ENCODE results near the gene PCDHA12. TPM values are rescaled to one million over a fixed set of nuclear protein-coding genes. Genes with fewer than 3 reads are reported as not detected.

Gene PCDHA12
- total RNA-seq: not detected in 2 replicates

GRCh38 chr5:140875085-140876065 is at the start of gene PCDHA12:
Gene PCDHA12, plus strand, starts transcription at chr5:140875308. Its CDS starts 165 bp downstream, at chr5:140875473.

GRCh38 chr5:140827704-140828361 is 47.3 kb upstream of the PCDHA12 start, which contains the start of gene PCDHA6:
Gene PCDHA6, plus strand, starts transcription at chr5:140827960. Its CDS starts 132 bp downstream, at chr5:140828092.

DNA sequence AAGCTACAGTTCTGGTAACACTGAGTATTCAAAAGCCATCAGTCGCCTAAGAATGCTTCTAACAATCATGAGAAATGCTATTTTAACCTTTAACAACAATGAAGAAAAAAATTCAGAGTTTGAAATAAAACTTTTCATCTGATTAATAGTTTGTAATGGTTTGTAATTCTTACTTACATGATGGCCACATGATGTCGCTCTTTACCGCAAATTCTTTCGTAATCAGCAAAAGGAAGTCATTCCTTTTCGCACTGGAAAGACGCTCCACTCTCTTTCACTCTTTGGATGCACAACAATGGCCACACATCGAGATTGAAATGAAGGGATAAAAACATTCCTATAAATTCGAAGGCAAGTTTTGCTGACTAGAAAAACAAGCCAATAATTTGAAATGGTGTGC is 41.1 kb upstream of the PCDHA12 start, which contains the start of gene PCDHA7:
PCDHA7 (plus strand) TSS at position 277 of the 400 bp plus-strand sequence; CDS start at position 392, 115 bp downstream.

DNA sequence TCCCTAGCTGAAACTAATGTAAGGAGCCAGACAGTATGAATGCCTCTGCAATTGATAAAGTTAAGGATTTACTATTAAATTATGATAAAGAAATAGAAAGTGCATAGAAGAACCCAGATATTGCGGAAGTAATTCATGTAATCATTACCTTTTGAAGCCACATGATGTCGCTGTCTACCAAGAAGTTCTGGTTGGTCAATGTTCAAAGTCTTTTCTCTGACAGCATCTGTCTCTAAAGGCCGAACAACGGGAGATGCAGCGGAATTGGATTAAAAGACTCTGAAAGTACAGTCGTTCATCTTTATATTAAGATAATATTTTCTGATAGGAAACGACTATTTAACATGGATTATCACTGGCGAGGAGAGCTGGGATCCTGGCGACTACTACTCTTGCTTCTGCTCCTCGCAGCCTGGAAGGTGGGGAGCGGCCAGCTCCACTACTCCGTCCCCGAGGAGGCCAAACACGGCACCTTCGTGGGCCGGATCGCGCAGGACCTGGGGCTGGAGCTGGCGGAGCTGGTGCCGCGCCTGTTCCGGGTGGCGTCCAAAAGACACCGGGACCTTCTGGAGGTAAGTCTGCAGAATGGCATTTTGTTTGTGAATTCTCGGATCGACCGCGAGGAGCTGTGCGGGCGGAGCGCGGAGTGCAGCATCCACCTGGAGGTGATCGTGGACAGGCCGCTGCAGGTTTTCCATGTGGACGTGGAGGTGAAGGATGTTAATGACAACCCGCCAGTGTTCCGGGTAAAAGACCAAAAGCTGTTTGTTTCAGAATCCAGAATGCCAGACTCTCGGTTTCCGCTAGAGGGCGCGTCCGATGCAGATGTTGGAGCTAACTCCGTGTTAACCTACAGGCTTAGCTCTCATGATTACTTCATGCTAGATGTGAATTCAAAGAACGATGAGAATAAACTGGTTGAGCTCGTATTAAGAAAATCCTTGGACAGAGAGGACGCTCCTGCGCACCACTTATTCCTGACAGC is 33.8 kb upstream of the PCDHA12 start, which contains the start of gene PCDHA8:
PCDHA8 (plus strand) TSS at position 210 of the 985 bp plus-strand sequence; CDS start at position 345, 135 bp downstream.

GRCh38 chr5:140848139-140849102 is 26.7 kb upstream of the PCDHA12 start, which contains the start of gene PCDHA9:
Gene PCDHA9, plus strand, starts transcription at chr5:140848382. Its CDS starts 114 bp downstream, at chr5:140848496.

DNA sequence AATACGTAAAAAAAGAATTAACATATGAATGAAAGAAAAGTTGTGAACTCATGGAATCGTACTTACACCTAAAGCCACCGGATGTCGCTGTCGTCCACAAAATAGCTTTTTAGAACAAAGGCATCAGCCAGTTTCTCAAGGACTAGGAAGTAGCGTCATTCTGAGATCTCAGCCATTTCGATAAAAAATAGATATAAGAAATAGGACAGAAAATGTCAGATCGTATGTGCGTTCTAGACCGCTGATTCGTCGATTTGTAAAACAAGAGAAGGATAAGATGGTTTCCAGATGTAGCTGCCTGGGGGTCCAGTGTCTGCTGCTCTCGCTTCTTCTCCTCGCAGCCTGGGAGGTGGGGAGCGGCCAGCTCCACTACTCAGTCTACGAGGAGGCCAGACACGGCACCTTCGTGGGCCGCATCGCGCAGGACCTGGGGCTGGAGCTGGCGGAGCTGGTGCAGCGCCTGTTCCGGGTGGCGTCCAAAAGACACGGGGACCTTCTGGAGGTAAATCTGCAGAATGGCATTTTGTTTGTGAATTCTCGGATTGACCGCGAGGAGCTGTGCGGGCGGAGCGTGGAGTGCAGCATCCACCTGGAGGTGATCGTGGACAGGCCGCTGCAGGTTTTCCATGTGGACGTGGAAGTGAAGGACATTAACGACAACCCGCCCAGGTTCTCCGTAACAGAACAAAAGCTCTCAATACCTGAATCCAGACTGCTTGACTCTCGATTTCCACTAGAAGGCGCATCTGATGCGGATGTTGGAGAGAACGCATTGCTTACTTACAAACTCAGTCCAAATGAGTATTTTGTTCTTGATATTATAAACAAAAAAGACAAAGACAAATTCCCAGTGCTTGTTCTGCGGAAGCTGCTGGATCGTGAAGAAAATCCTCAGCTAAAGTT is 19.1 kb upstream of the PCDHA12 start, which contains the start of gene PCDHA10:
PCDHA10 (plus strand) TSS at position 126 of the 903 bp plus-strand sequence; CDS start at position 278, 152 bp downstream.

DNA sequence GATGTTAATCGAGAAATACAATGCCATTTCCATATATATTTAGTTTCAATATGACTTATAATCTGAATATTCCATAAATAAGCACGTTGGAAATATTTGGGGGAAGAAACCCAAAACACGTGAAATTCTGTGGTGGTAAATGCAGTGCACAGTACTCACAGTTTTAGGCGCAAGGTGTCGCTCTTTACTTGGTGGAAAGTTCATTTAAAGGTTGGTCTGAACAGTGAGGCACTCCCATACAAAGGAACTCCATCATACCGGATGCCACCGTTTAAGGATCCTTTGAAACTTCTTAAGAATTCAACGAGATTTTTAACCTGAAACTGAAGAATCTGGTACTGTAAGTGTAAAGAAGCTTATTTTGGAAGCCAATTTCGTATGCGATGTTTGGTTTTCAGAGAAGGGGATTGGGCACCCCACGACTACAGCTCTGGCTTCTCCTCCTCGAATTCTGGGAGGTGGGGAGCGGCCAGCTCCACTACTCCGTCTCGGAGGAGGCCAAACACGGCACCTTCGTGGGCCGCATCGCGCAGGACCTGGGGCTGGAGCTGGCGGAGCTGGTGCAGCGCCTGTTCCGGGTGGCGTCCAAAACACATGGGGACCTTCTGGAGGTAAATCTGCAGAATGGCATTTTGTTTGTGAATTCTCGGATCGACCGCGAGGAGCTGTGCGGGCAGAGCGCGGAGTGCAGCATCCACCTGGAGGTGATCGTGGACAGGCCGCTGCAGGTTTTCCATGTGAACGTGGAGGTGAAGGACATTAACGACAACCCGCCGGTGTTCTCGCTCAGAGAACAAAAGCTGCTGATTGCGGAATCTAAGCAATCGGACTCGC is 6.2 kb upstream of the PCDHA12 start, which contains the start of gene PCDHA11:
PCDHA11 (plus strand) TSS at position 237 of the 834 bp plus-strand sequence; CDS start at position 384, 147 bp downstream.

DNA sequence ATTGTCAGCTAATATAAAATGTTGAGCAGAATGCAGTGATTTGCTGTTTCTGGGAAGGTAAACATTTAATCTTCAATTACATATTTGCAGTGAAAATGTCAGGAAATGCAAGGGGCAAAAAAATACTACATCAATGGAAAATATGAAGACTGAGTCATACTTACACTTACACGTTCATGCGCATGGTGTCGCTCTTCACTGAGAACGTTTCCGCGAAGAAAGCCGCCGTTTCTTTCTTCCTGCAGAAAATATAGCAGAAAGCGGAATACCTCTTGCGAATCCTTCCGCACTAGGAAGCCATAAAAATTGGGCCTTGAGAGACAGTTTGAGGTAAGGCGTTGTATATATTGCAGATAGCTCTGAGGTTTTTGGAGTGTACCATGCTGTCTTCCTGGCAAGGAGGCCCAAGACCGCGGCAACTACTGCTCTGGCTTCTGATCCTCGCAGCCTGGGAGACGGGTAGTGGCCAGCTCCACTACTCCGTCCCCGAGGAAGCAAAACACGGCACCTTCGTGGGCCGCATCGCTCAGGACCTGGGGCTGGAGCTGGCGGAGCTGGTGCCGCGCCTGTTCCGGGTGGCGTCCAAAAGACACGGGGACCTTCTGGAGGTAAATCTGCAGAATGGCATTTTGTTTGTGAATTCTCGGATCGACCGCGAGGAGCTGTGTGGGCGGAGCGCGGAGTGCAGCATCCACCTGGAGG is 6.9 kb downstream of the PCDHA12 start, which contains the start of gene PCDHA13:
PCDHA13 (plus strand) TSS at position 236 of the 702 bp plus-strand sequence; CDS start at position 381, 145 bp downstream.

DNA sequence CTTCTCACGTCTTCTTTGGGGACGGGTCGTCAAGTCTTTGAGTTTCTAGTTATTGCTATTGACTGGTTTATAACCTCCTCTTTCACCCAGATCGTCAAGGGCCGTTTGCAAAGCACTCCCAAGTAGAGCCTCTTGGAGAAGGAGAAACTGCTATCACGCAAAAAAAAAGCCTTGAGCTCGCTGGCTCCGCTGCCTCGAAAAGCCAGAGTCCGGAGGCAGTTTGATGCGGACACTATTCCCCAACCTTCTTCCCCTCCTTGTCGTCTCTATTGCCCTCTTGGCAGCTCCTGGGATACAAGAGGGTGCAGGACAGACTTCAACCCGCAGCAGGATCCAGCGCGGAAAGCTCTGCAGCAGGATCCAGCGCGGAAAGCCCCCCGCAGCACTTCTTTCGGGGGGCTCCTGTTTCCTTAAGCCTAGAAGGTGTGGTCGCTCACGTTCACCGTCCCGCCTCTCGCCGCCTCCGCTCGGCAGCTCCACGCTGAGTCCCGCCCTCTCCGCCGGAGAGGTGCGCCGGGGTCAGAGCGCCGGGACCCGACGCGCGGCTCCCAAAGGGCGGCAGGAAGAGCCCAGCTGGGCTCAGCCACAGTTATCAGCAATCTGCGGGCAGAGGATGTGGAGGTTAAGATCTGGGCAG is 50.8 kb downstream of the PCDHA12 start, which contains the start of gene PCDHAC1:
PCDHAC1 (plus strand) TSS at position 494 of the 637 bp plus-strand sequence. CDS start 594 bp downstream, outside the sequence.

Other genes starting within 250 kb of the PCDHA12 start
- 0.35 TPM in 1 of 2 replicates, not detected in the other for gene CD14, start 242.1 kb upstream of the PCDHA12 start, total RNA-seq
- gene TMCO6, start 235.9 kb upstream of the PCDHA12 start, total RNA-seq: 20.9 and 39.2 TPM in 2 replicates
- gene NDUFA2, start 227.7 kb upstream of the PCDHA12 start, total RNA-seq: 64.0 and 70.0 TPM in 2 replicates
- 74.9 and 77.6 TPM in 2 replicates for gene IK, start 227.5 kb upstream of the PCDHA12 start, total RNA-seq
- 12.9 and 19.2 TPM in 2 replicates for gene WDR55, start 210.4 kb upstream of the PCDHA12 start, total RNA-seq
- 0.28 and 0.35 TPM in 2 replicates for gene DND1, start 201.7 kb upstream of the PCDHA12 start, total RNA-seq
- 83.6 TPM in 2 replicates for gene HARS1, start 183.9 kb upstream of the PCDHA12 start, total RNA-seq
- gene HARS2, start 183.9 kb upstream of the PCDHA12 start, total RNA-seq: 33.1 and 35.0 TPM in 2 replicates
- gene ZMAT2, start 174.9 kb upstream of the PCDHA12 start, total RNA-seq: 33.2 and 34.5 TPM in 2 replicates
- 0.14 TPM in 2 replicates for gene PCDHA1, start 89.2 kb upstream of the PCDHA12 start, total RNA-seq
- gene PCDHA2, start 80.5 kb upstream of the PCDHA12 start, total RNA-seq: not detected in 2 replicates
- gene PCDHA3, start 74.3 kb upstream of the PCDHA12 start, total RNA-seq: not detected in 2 replicates
- gene PCDHA4, start 68.2 kb upstream of the PCDHA12 start, total RNA-seq: 0.23 and 0.42 TPM in 2 replicates
- gene PCDHA5, start 53.7 kb upstream of the PCDHA12 start, total RNA-seq: not detected in 2 replicates
- gene PCDHA6, start 47.3 kb upstream of the PCDHA12 start, total RNA-seq: not detected in 2 replicates
- gene PCDHA7, start 41.0 kb upstream of the PCDHA12 start, total RNA-seq: not detected in 2 replicates
- gene PCDHA8, start 34.1 kb upstream of the PCDHA12 start, total RNA-seq: not detected in 2 replicates
- not detected in 2 replicates for gene PCDHA9, start 26.9 kb upstream of the PCDHA12 start, total RNA-seq
- gene PCDHA10, start 19.4 kb upstream of the PCDHA12 start, total RNA-seq: not detected in 2 replicates
- not detected in 2 replicates for gene PCDHA11, start 6.4 kb upstream of the PCDHA12 start, total RNA-seq
- gene PCDHA13, start 6.8 kb downstream of the PCDHA12 start, total RNA-seq: not detected in 2 replicates
- 0.07 TPM in 1 of 2 replicates, not detected in the other for gene PCDHAC1, start 51.0 kb downstream of the PCDHA12 start, total RNA-seq
- 0.42 and 1.1 TPM in 2 replicates for gene PCDHAC2, start 91.2 kb downstream of the PCDHA12 start, total RNA-seq
- gene PCDHB1, start 176.1 kb downstream of the PCDHA12 start, total RNA-seq: not detected in 2 replicates
- 0.14 TPM in 1 of 2 replicates, not detected in the other for gene PCDHB2, start 219.3 kb downstream of the PCDHA12 start, total RNA-seq
- gene PCDHB3, start 225.2 kb downstream of the PCDHA12 start, total RNA-seq: 0.05 TPM in 1 of 2 replicates, not detected in the other
- gene PCDHB4, start 246.5 kb downstream of the PCDHA12 start, total RNA-seq: not detected in 2 replicates

All from airway epithelial cell (primary cell).